ENCODE results near the gene KCNAB1. TPM values are rescaled to one million over a fixed set of nuclear protein-coding genes. Genes with fewer than 3 reads are reported as not detected.
"Not testable (repeated sequence)": the region's sequence is repeated elsewhere in the genome, so short reads cannot be mapped to it uniquely, and the experiment has no call there.

The KCNAB1 gene
- total RNA-seq, 1 donor from 2014 or later = 2.1 TPM

- no peak for TF ChIP-seq CTCF (IDR thresholded peaks at IDR 0.05; ENCODE audit: unreplicated experiment)
- Mint-ChIP-seq H3K4me1 (ENCODE audit: low read depth) (peaks cover 4% of the 10 kb centered on the region), H3K27ac (no peak overlapping the region), H3K4me3 (ENCODE audit: low read depth) (no peak overlapping the region), H3K27me3 (peaks cover 4% of the 10 kb centered on the region), H3K36me3 (ENCODE audit: insufficient read depth) (no peaks in the 10 kb centered on the region), H3K9me3 (ENCODE audit: low read depth) (no peaks in the 10 kb centered on the region)
- no peak for DNase-seq (ENCODE audit: low spot score, unreplicated experiment)
Observed at GRCh38 chr3:156264771-156265170, 144.4 kb downstream of the KCNAB1 start.

GRCh38 chr3:156271508-156271907, 151.1 kb downstream of the KCNAB1 start:
- Mint-ChIP-seq H3K9me3 (ENCODE audit: low read depth) (peaks cover 5% of the 10 kb centered on the region), H3K4me1 (ENCODE audit: low read depth) (peaks cover 6% of the 10 kb centered on the region), H3K4me3 (ENCODE audit: low read depth) (no peak overlapping the region), H3K27me3 (no peaks in the 10 kb centered on the region), H3K36me3 (ENCODE audit: insufficient read depth) (no peaks in the 10 kb centered on the region), H3K27ac (no peak overlapping the region)
- TF ChIP-seq CTCF (IDR thresholded peaks at IDR 0.05; ENCODE audit: unreplicated experiment) = no peak
- no peak for DNase-seq (ENCODE audit: low spot score, unreplicated experiment)

GRCh38 chr3:156271995-156272719, 151.8 kb downstream of the KCNAB1 start:
- Mint-ChIP-seq H3K27me3 (no peaks in the 10 kb centered on the region), H3K4me3 (ENCODE audit: low read depth) (no peak overlapping the region), H3K27ac (no peak overlapping the region), H3K4me1 (ENCODE audit: low read depth) (peaks cover 6% of the 10 kb centered on the region), H3K36me3 (ENCODE audit: insufficient read depth) (no peaks in the 10 kb centered on the region), H3K9me3 (ENCODE audit: low read depth) (peaks cover 5% of the 10 kb centered on the region)
- no peak for DNase-seq (ENCODE audit: low spot score, unreplicated experiment)
- no peak for TF ChIP-seq CTCF (IDR thresholded peaks at IDR 0.05; ENCODE audit: unreplicated experiment)

GRCh38 chr3:156273111-156273694, 152.8 kb downstream of the KCNAB1 start:
- Mint-ChIP-seq H3K27ac (no peak overlapping the region), H3K4me1 (ENCODE audit: low read depth) (peaks cover 6% of the 10 kb centered on the region), H3K4me3 (ENCODE audit: low read depth) (no peak overlapping the region), H3K9me3 (ENCODE audit: low read depth) (peaks cover 5% of the 10 kb centered on the region), H3K27me3 (no peaks in the 10 kb centered on the region), H3K36me3 (ENCODE audit: insufficient read depth) (no peaks in the 10 kb centered on the region)
- TF ChIP-seq CTCF (IDR thresholded peaks at IDR 0.05; ENCODE audit: unreplicated experiment) = no peak
- DNase-seq (ENCODE audit: low spot score, unreplicated experiment) = no peak

- no peaks in the 10 kb centered on the region for H3K27me3 Mint-ChIP-seq
- peaks cover 2% of the 10 kb centered on the region for H3K4me1 Mint-ChIP-seq (ENCODE audit: low read depth)
- TF ChIP-seq CTCF (IDR thresholded peaks at IDR 0.05; ENCODE audit: unreplicated experiment) = no peak
- no peak for DNase-seq (ENCODE audit: low spot score, unreplicated experiment)
- H3K36me3 Mint-ChIP-seq (ENCODE audit: insufficient read depth) = no peaks in the 10 kb centered on the region
- no peak overlapping the region for H3K27ac Mint-ChIP-seq
- H3K9me3 Mint-ChIP-seq (ENCODE audit: low read depth) = peaks cover 5% of the 10 kb centered on the region
- no peak overlapping the region for H3K4me3 Mint-ChIP-seq (ENCODE audit: low read depth)
Observed at GRCh38 chr3:156274791-156275190, 154.4 kb downstream of the KCNAB1 start.

- H3K36me3 Mint-ChIP-seq (ENCODE audit: insufficient read depth); H3K27ac Mint-ChIP-seq; H3K4me1 Mint-ChIP-seq (ENCODE audit: low read depth); H3K9me3 Mint-ChIP-seq (ENCODE audit: low read depth); DNase-seq (ENCODE audit: low spot score, unreplicated experiment); H3K4me3 Mint-ChIP-seq (ENCODE audit: low read depth): not testable (repeated sequence)
- H3K27me3 Mint-ChIP-seq = peaks cover 22% of the 10 kb centered on the region
Observed at GRCh38 chr3:156284637-156285036, 164.3 kb downstream of the KCNAB1 start.

Data from progenitor cell of endocrine pancreas (in vitro differentiated cells).